ENCODE data around the gene AFAP1.

AFAP1 gene, protein sequence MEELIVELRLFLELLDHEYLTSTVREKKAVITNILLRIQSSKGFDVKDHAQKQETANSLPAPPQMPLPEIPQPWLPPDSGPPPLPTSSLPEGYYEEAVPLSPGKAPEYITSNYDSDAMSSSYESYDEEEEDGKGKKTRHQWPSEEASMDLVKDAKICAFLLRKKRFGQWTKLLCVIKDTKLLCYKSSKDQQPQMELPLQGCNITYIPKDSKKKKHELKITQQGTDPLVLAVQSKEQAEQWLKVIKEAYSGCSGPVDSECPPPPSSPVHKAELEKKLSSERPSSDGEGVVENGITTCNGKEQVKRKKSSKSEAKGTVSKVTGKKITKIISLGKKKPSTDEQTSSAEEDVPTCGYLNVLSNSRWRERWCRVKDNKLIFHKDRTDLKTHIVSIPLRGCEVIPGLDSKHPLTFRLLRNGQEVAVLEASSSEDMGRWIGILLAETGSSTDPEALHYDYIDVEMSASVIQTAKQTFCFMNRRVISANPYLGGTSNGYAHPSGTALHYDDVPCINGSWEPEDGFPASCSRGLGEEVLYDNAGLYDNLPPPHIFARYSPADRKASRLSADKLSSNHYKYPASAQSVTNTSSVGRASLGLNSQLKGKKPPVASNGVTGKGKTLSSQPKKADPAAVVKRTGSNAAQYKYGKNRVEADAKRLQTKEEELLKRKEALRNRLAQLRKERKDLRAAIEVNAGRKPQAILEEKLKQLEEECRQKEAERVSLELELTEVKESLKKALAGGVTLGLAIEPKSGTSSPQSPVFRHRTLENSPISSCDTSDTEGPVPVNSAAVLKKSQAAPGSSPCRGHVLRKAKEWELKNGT

GRCh38 chr4:7939377-7940108, at the start of gene AFAP1:
TSS of gene AFAP1 (minus strand) at chr4:7939861. CDS start at chr4:7872078, 67,783 bp downstream.
- DNase-seq (ENCODE audit: low read depth) = peak; percentile 68

- DNase-seq (ENCODE audit: low read depth) = peak; percentile 32
Observed at GRCh38 chr4:7988437-7988836, 48.8 kb upstream of the AFAP1 start.

- DNase-seq (ENCODE audit: low read depth) = peak; percentile 40
Observed at GRCh38 chr4:7987148-7987989, 47.7 kb upstream of the AFAP1 start.

DNA sequence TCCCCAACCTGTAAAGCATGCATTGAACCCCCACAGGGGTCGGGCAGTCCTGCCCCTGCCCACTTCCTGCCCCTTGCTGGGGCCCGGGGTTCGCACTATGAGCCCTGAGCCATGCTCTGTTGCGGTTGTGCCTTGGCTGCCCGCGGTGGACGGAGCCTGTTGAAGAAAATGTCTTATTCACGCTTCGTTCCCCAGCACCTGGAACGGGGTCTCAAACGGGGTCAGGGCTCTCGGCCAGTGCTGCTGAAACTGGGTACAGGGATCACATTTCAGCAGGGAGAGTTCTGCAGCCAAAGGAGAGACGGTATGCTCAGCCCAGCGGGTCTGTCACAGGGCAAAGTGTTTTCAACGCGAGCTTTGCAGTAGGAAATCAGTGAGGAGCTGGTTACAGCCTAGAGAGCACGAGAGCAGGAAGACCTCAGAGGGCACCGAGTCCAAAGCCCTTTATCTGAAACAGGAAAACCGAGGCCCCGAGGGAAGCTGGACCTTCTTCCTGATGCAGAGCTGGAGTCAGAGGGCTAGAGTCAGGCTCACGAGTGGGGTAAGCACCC, 46.3 kb upstream of the AFAP1 start:
- no peak for DNase-seq (ENCODE audit: low read depth)

GRCh38 chr4:7985072-7985471, 45.4 kb upstream of the AFAP1 start:
- no peak for DNase-seq (ENCODE audit: low read depth)

- no peak for DNase-seq (ENCODE audit: low read depth)
Observed at GRCh38 chr4:7984286-7984925, 44.7 kb upstream of the AFAP1 start.

DNA sequence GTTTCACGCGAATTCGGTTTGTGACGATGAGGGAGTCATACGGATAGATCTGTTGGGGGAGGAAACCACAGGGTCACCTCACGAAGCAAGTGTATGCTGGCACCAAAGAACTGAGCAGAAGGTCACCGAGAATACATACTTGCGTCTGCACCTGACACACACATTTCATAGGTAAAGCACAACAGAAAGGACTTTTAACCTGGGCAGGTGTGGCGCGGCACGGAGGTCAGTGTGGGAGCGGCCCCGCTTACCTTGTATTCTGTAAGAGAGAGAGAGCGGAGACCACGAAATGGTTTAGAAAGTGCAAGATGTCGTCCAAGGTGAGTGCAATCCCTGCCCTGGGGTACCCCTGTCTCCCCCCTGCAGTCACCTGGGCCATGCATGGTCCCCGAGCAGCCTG, 43.6 kb upstream of the AFAP1 start:
- no peak for DNase-seq (ENCODE audit: low read depth)

DNA sequence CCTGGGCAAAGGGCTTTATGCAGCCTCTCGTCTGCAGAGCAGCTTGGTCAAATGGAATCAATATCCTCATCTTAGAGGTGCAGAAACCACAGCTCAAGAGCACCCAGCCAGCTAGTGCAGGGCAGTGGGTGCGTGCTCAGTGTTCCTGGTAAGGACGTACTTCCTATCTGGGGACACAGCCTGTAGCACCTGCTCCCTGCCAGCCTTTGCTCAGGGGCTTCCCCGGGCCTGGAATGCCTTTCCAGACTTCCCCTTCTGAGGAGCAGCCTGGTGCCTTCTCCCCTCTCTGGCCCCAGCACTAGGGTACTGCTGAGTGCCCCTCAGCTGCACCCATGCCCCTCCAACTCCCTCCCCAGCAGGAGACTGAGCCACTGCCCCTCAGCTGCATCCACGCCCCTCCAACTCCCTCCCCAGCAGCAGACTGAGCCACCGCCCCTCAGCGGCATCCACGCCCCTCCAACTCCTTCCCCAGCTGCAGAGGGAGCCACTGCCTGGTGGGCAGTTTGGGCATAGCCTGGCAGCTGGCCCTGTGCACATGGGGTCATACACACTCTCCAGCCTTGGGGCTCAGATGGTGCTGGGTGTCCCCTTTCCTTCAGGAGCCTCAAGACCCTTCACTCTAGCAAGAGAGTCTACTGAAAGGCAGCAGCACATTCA, 42.2 kb upstream of the AFAP1 start:
- no peak for DNase-seq (ENCODE audit: low read depth)

DNA sequence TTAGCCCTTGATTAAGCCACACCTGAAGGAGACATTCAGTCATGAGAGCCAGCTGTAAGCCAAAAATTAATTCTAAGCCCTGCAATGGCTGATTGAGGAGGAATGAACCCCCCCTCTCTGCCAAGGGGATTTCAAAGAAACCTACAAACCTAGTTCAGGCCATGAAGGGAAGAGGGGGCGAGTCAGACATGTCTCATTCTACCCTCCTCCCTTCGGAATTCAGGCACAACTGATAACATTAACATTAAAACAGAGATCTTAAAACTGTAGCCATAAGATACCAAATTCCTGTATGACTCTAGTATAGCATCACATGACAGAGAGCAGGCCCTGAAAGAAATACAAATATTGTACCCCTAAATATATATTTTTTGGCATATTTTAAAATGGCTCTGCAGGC, 40.4 kb upstream of the AFAP1 start:
- no peak for DNase-seq (ENCODE audit: low read depth)

GRCh38 chr4:7979652-7979968, 39.9 kb upstream of the AFAP1 start:
- DNase-seq (ENCODE audit: low read depth) = no peak

DNA sequence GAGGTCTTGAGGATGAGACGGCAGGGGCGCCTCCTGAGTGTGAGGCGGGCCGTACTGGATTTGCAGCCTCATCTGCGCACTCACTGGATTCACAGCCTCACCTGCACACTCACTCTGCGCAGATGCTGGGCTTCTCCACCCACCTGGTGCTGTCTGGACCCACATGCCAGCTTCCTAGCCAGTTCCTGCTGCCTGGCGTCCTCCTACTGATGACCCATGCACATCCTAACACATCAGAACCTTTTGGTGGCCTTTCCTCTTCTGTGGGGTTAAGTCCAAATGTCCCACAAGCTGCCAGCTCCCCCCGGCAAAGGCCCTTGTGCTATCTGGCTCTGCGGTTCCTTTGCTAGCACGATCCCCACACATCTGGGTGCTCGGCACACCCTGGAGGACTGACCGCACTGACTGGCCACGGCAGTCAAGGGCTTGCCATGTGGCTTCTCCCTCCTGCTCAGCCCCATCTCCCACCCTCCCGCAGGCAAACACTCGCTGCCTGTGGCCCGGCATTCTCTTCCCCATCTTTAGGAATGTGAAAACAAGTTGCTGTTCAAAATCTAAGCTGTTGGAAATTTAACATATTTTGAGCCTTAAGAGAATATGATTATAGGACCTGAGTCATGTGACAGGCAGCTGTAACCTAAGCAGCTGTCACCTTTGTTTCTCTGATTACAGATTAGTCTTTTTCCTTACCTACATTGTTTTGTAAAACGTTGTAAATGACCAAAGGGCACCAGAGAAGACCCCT, 39.4 kb upstream of the AFAP1 start:
- DNase-seq (ENCODE audit: low read depth) = no peak

DNA sequence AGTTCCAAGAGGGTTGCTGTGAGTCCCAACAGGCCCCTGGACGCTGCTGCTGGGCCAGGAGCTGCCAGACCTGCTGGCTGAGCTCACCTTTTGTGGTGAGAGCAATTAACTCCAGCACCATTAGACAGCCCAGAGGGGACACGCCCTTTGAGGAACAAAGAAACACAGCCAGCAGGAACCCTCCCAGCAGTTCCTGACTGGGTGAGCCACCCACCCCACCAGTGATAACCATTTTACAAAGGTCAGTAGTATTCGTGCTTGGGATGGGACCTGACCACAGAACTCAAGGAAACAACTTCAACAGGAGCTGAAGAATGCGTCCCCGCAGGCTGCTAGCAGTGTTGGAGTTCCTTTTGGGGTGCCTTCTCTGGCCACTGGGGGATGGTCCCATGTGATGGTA, 38.8 kb upstream of the AFAP1 start:
- no peak for DNase-seq (ENCODE audit: low read depth)

DNA sequence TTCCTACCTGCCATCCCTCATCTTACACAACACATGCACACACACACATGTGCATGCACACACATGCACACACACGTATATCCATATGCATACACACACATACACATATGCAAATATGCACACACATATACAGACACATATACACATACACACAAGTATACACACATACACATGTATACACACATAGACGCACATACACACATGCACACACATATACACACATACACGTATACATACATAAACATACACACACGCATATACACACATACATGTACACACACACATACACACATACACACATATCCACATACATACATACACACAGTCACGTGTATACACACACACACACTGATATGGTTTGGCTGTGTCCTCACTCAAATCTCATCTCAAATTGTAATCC, 37.0 kb upstream of the AFAP1 start:
- DNase-seq (ENCODE audit: low read depth) = no peak

- no peak for DNase-seq (ENCODE audit: low read depth)
Observed at GRCh38 chr4:7976025-7976424, 36.4 kb upstream of the AFAP1 start.

DNA sequence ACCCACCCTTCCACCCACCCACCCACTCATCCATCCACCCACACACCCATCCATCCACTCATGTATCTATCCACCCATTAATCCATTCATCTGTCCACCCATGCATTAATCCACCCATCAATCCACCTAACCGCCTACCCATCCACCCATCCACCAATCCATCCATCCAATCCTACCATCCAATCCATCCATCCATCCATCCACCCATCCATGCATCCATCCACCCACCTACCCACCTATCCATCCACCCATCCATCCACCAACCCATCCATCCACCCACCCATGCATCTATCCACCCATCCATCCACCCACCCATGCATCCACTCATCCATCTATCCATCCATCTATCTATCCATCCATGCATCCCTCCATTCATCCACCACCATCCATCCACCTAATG, 34.8 kb upstream of the AFAP1 start:
- no peak for DNase-seq (ENCODE audit: low read depth)

DNA sequence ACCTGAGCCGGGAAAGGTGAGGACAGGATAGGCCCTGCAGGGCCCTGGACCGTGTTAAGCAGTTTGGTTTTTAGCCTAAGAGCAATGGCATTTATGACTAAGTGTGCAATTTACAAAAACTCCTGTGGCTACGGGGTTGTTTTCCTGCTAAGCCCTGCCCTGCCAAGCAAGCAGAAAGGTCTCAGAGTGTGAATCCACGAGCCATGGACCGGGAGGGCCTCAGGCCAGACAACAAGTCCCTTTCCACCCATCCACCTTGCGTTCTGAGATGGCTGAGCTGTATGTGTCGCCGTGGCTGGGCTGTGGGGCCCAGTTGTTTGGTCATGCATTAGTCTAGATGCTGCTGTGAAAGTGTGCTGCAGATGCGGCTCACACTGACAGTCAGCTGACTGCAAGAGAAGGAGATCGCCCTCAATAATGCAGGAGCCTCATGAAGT, 33.9 kb upstream of the AFAP1 start:
- DNase-seq (ENCODE audit: low read depth) = no peak

DNA sequence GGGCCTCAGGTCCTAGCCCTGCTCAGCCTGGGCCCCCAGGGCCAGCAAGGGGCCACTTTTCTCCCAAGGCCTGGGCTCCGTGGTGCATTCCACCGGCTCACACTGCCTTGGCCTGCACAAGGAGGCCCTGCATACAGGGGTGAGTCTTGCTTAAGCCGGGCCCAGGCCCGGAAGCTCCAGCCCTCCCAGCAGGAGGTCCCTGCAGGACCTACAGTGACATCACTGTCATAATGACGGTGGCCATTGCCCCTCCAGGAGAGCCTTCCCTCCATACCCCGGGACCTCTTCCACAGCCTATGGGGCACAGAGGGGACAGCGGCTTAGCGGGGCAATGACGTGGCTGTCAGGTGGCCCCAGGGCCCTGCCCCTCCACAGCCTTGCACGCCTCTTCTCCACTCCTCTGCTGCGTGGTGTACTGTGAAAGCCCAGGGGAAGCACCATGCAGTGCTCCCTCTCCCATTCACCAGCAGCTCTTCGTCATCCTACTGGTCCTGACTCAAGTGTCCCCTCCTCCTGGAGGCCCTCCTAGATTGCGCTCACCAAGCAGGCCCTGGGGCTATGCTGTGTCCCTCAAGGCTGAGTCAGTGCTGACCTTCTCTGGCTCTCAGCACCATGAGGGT, 32.3 kb upstream of the AFAP1 start:
- no peak for DNase-seq (ENCODE audit: low read depth)

- DNase-seq (ENCODE audit: low read depth) = no peak
Observed at GRCh38 chr4:7971159-7971631, 31.5 kb upstream of the AFAP1 start.

DNA sequence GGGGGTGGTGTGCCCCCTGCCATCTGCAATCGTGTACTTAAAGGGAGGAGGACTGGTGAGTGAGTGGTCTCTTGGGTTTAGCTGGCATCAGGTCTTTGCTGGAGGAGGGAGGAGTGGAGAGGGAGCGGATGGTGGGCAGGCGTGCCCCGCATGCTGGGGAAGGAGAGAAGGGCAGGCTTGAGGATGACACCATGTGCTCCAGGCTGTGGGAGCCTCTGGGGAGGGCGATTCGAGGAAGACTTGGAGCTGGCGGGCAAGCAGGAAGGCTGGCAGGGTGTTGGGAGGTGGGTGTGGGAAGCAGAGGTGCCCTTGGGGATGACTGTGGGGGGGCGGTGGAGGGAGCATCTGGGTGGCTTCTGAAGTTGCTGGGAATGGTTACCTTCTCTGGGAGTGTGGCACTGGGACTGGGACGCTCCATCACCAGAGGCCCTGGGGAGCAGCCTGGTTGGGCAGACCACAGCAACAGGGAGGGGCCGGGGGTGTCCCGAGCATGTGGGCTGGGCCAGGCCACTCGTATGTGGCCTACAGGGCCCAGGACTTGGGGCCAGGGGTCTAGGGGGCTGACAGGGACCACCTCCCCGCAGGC, 30.8 kb upstream of the AFAP1 start:
- DNase-seq (ENCODE audit: low read depth) = no peak

Measured in GM04504 (cell line).